Lung (tissue), 12 donors: Measurements from ENCODE around the gene HNRNPC. TPM values are rescaled to one million over a fixed set of nuclear protein-coding genes. Genes with fewer than 3 reads are reported as not detected.

Source experiments
- ATAC-seq: fragments of 200-7000 bp; cut with Tn5 transposase; one replicate; pipeline ENCODE4 v1.9.1; 2020; ENCODE audit warnings: moderate number of reproducible peaks; ENCODE audit not compliant: insufficient read depth, low FRiP score
- DNase-seq, 3 donors: peaks; one replicate each; pipeline ENCODE4 v3.0.0-alpha.2; 2013 to 2017
- H3K27ac ChIP-seq, 2 donors: one replicate each; pipeline ENCODE4 v1.5.1; 2013; ENCODE audit warnings: mild to moderate bottlenecking in 2 of 2, moderate library complexity in 2 of 2, control low read depth in 1 of 2, inconsistent platforms in 1 of 2, low read depth in 1 of 2, low read length in 1 of 2
- H3K27me3 ChIP-seq, 3 donors: one replicate each; pipeline ENCODE4 v1.5.1; 2013; ENCODE audit warnings: low read length in 2 of 3; ENCODE audit not compliant: control insufficient read depth in 3 of 3, insufficient read depth in 3 of 3
- H3K36me3 ChIP-seq, 4 donors: one replicate each; pipeline ENCODE4 v1.5.1; 2013; ENCODE audit warnings: low read length in 4 of 4, mild to moderate bottlenecking in 1 of 4, moderate library complexity in 1 of 4; ENCODE audit not compliant: control insufficient read depth in 4 of 4, insufficient read depth in 4 of 4
- H3K4me1 ChIP-seq, 5 donors: one replicate each; pipeline ENCODE4 v1.5.1; 2013; ENCODE audit warnings: low read length in 5 of 5, mild to moderate bottlenecking in 2 of 5, moderate library complexity in 1 of 5; ENCODE audit not compliant: control insufficient read depth in 5 of 5, insufficient read depth in 5 of 5
- H3K4me3 ChIP-seq: one replicate; pipeline ENCODE4 v1.5.1; 2013; ENCODE audit warnings: mild to moderate bottlenecking, control low read depth, moderate library complexity
- H3K9ac ChIP-seq, 2 donors: one replicate each; pipeline ENCODE4 v1.5.1; 2013; ENCODE audit warnings: low read length in 2 of 2, control low read depth in 1 of 2; ENCODE audit not compliant: insufficient read depth in 1 of 2
- H3K9me3 ChIP-seq, 4 donors: one replicate each; pipeline ENCODE4 v1.5.1; 2013; ENCODE audit warnings: low read length in 3 of 4, mild to moderate bottlenecking in 1 of 4, moderate library complexity in 1 of 4; ENCODE audit not compliant: control insufficient read depth in 4 of 4, insufficient read depth in 3 of 4
- CTCF ChIP-seq: IDR thresholded peaks from 2 replicates; pipeline ENCODE4 v1.5.1; 2012; ENCODE audit warnings: mild to moderate bottlenecking; ENCODE audit errors: control extremely low read depth, extremely low read depth
- WGBS, 2 donors: extraction: QIAGEN DNeasy Blood & Tissue Kit; methylation state at CpG; one replicate each; pipeline ENCODE4 v1.1.7; 2013; 5-methylcytosine and 5-hydroxymethylcytosine counted together
- polyA plus RNA-seq, 2 donors: library from polyadenylated mRNA; stranded (reverse); fragments of 200-250 nt; gene quantifications; one replicate each; pipeline ENCODE4 v1.2.1, GENCODE V29; 2013
- total RNA-seq, 2 donors: library from RNA; depleted of rRNA in 1 of 2; stranded (reverse); fragments of >200 nt in 1 of 2; gene quantifications; one replicate each; pipeline ENCODE4 v1.2.1, GENCODE V29; 2014 to 2021
- donor health status: control.
- donor health status: control.
- donor health status: Bipolar disorder and iron deficiency.
- donor health status: healthy.
- donor health status: DM: yes; HTN: yes; CAD: no.

Gene HNRNPC
- total and polyA plus RNA-seq, 4 donors = 302 to 589 (median 542) TPM

GRCh38 chr14:21192447-21192822 is 76.8 kb downstream of the HNRNPC start:
- peaks cover 0 to 6% (median 0%) of the 10 kb centered on the region in 5 donors for H3K4me1 ChIP-seq
- H3K4me3 ChIP-seq = no peak overlapping the region
- no peaks in the 10 kb centered on the region for H3K27me3 ChIP-seq
- WGBS, 2 donors = 24 to 33% methylated on average over 1 of the region's 1 CpG
- peaks cover 0 to 2% (median under 1%) of the 10 kb centered on the region in 4 donors for H3K9me3 ChIP-seq
- no peak overlapping the region for H3K27ac ChIP-seq
- DNase-seq (no peak), ATAC-seq (no peak)
- TF ChIP-seq CTCF = no peak
- H3K36me3 ChIP-seq = no peaks in the 10 kb centered on the region
- no peak overlapping the region for H3K9ac ChIP-seq

GRCh38 chr14:21191809-21192446 is 77.3 kb downstream of the HNRNPC start:
- no peak for TF ChIP-seq CTCF
- Histone ChIP-seq H3K36me3 (no peaks in the 10 kb centered on the region), H3K9me3 (no peaks in the 10 kb centered on the region), H3K4me3 (no peak overlapping the region), H3K27ac (no peak overlapping the region), H3K9ac (no peak overlapping the region), H3K4me1 (peaks cover 0 to 6% (median 0%) of the 10 kb centered on the region in 5 donors), H3K27me3 (no peaks in the 10 kb centered on the region)
- peak; percentile 83 for ATAC-seq
- peak; percentile 64 to 69 (median 68) for DNase-seq
- WGBS, 2 donors = 9 to 14% methylated on average over 19 of the region's 19 CpGs

GRCh38 chr14:21191261-21191808 is 77.9 kb downstream of the HNRNPC start:
- ATAC-seq (no peak), DNase-seq (no peak)
- Histone ChIP-seq H3K27me3 (no peaks in the 10 kb centered on the region), H3K9ac (no peak overlapping the region), H3K36me3 (no peaks in the 10 kb centered on the region), H3K9me3 (no peaks in the 10 kb centered on the region), H3K27ac (no peak overlapping the region), H3K4me1 (peaks cover 0 to 6% (median 0%) of the 10 kb centered on the region in 5 donors), H3K4me3 (no peak overlapping the region)
- 81 to 84% methylated on average over 7 of the region's 7 CpGs for WGBS, 2 donors
- no peak for TF ChIP-seq CTCF
